Testis (tissue), 3 donors: ENCODE measurements around the gene INAFM2. TPM values are rescaled to one million over a fixed set of nuclear protein-coding genes. Genes with fewer than 3 reads are reported as not detected.

Experiments
- DNase-seq: peaks from one replicate; pipeline ENCODE4 v3.0.0-alpha.2; 2019
- H3K27ac ChIP-seq, 2 donors: fragments of 200-600 bp; sonication (generic); one replicate each; pipeline ENCODE4 v1.5.1; 2019
- H3K27me3 ChIP-seq: fragments of 200-600 bp; sonication (generic); one replicate; pipeline ENCODE4 v1.5.1; 2019
- H3K36me3 ChIP-seq: fragments of 200-600 bp; sonication (generic); one replicate; pipeline ENCODE4 v1.5.1; 2017; ENCODE audit warnings: low read depth; ENCODE audit errors: missing control alignments
- H3K4me1 ChIP-seq: fragments of 200-600 bp; sonication (generic); one replicate; pipeline ENCODE4 v1.5.1; 2019
- H3K4me3 ChIP-seq, 2 donors: fragments of 200-600 bp; sonication (generic); one replicate each; pipeline ENCODE4 v1.5.1; 2017 to 2019
- H3K9me3 ChIP-seq: fragments of 200-600 bp; sonication (generic); one replicate; pipeline ENCODE4 v1.5.1; 2017
- CTCF ChIP-seq, 3 experiments: fragments of 450-650 bp in 2 of 3; fragments of 200-600 bp in 1 of 3; sonication (generic) in 1 of 3; IDR thresholded peaks; one replicate each; pipeline ENCODE4 v1.5.1; 2016 to 2019; ENCODE audit warnings: antibody characterized with exemption in 3 of 3, mild to moderate bottlenecking in 2 of 3, moderate library complexity in 1 of 3
- POLR2A ChIP-seq: fragments of 450-650 bp; IDR thresholded peaks from one replicate; pipeline ENCODE4 v1.6.1; 2017; ENCODE audit warnings: antibody characterized with exemption, mild to moderate bottlenecking, moderate library complexity
- WGBS, 2 donors: methylation state at CpG; one replicate each; pipeline ENCODE4 v1.1.5; 2018; 5-methylcytosine and 5-hydroxymethylcytosine counted together
- intact Hi-C: fragments of 100-400 bp; cut with DNase I; formaldehyde crosslinking; loops from one replicate; pipeline ENCODE4 v1.15.1; 2023; ENCODE audit warnings: low total_unique reads
- polyA plus RNA-seq: library from polyadenylated mRNA; stranded (reverse); fragments of 350-450 nt; fragmentation: Illumina TruSeq; extraction: RNeasy Lipid Tissue Mini Kit (QIAGEN cat#74804); gene quantifications from one replicate; pipeline ENCODE4 v1.2.3, GENCODE V29; 2014; ENCODE audit warnings: low read depth, low replicate concordance; ENCODE audit not compliant: insufficient read depth
- total RNA-seq, 2 donors: library from RNA; depleted of rRNA; stranded (reverse); fragments of >200 nt; gene quantifications; one replicate each; pipeline ENCODE4 v1.2.3, GENCODE V29; 2016

Gene INAFM2
- total and polyA plus RNA-seq, 3 donors from 2014 or later: 31.8 to 49.8 (median 43.4) TPM

- DNase-seq: no peak
- WGBS, 2 donors: 80 to 95% methylated on average over 1 of the region's 1 CpG
- TF ChIP-seq CTCF (IDR thresholded peaks at IDR 0.05) (no peak), POLR2A (no peak)
- intact Hi-C loops: no loop called here
- no peaks in the 10 kb centered on the region for H3K27me3 ChIP-seq
- H3K36me3 ChIP-seq: no peaks in the 10 kb centered on the region
- no peaks in the 10 kb centered on the region for H3K9me3 ChIP-seq
- H3K4me3 ChIP-seq: no peak overlapping the region
- H3K27ac ChIP-seq: no peak overlapping the region
- H3K4me1 ChIP-seq: peaks cover 4% of the 10 kb centered on the region
Measured at GRCh38 chr15:40295297-40295696, 28.2 kb upstream of the INAFM2 start.

GRCh38 chr15:40295877-40296560, 27.5 kb upstream of the INAFM2 start:
- H3K27ac ChIP-seq: no peak overlapping the region
- H3K9me3 ChIP-seq: no peaks in the 10 kb centered on the region
- H3K4me3 ChIP-seq: no peak overlapping the region
- intact Hi-C loops: no loop called here
- H3K27me3 ChIP-seq: no peaks in the 10 kb centered on the region
- H3K4me1 ChIP-seq: peaks cover 4% of the 10 kb centered on the region
- TF ChIP-seq CTCF (IDR thresholded peaks at IDR 0.05) (no peak), POLR2A (no peak)
- 74 to 81% methylated on average over 8 to 12 of the region's 12 CpGs for WGBS, 2 donors
- no peaks in the 10 kb centered on the region for H3K36me3 ChIP-seq
- DNase-seq: no peak

GRCh38 chr15:40296561-40297230, 26.8 kb upstream of the INAFM2 start:
- Histone ChIP-seq H3K4me3 (no peak overlapping the region), H3K27ac (no peak overlapping the region), H3K36me3 (no peaks in the 10 kb centered on the region), H3K9me3 (no peaks in the 10 kb centered on the region), H3K4me1 (no peaks in the 10 kb centered on the region), H3K27me3 (no peaks in the 10 kb centered on the region)
- intact Hi-C loops: no loop called here
- TF ChIP-seq POLR2A (no peak), CTCF (IDR thresholded peaks at IDR 0.05) (no peak)
- DNase-seq: no peak
- 78 to 89% methylated on average over 5 of the region's 5 CpGs for WGBS, 2 donors

GRCh38 chr15:40297356-40297755, 26.1 kb upstream of the INAFM2 start:
- TF ChIP-seq CTCF (IDR thresholded peaks at IDR 0.05): no peak
- TF ChIP-seq POLR2A: no peak
- 84 to 93% methylated on average over 7 to 10 of the region's 10 CpGs for WGBS, 2 donors
- no peaks in the 10 kb centered on the region for H3K9me3 ChIP-seq
- no peak for DNase-seq
- intact Hi-C loops: no loop called here
- no peak overlapping the region for H3K4me3 ChIP-seq
- H3K27me3 ChIP-seq: no peaks in the 10 kb centered on the region
- no peaks in the 10 kb centered on the region for H3K36me3 ChIP-seq
- no peaks in the 10 kb centered on the region for H3K4me1 ChIP-seq
- no peak overlapping the region for H3K27ac ChIP-seq
